ENCODE data around the gene TNFRSF18.

Gene TNFRSF18

GRCh38 chr1:1244192-1244811, 37.9 kb upstream of the TNFRSF18 start:
- no peak overlapping the region for H3K4me3 ChIP-seq (ENCODE audit: low read depth, low read length)
- TF ChIP-seq, protein P1, sequence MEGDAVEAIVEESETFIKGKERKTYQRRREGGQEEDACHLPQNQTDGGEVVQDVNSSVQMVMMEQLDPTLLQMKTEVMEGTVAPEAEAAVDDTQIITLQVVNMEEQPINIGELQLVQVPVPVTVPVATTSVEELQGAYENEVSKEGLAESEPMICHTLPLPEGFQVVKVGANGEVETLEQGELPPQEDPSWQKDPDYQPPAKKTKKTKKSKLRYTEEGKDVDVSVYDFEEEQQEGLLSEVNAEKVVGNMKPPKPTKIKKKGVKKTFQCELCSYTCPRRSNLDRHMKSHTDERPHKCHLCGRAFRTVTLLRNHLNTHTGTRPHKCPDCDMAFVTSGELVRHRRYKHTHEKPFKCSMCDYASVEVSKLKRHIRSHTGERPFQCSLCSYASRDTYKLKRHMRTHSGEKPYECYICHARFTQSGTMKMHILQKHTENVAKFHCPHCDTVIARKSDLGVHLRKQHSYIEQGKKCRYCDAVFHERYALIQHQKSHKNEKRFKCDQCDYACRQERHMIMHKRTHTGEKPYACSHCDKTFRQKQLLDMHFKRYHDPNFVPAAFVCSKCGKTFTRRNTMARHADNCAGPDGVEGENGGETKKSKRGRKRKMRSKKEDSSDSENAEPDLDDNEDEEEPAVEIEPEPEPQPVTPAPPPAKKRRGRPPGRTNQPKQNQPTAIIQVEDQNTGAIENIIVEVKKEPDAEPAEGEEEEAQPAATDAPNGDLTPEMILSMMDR (IDR thresholded peaks at IDR 0.05; ENCODE audit: insufficient read depth, low read depth, low read length, missing control alignments): no peak
- no peak for DNase-seq (ENCODE audit: low read depth)

GRCh38 chr1:1243807-1244191, 37.4 kb upstream of the TNFRSF18 start:
- no peak for DNase-seq (ENCODE audit: low read depth)
- H3K4me3 ChIP-seq (ENCODE audit: low read depth, low read length): no peak overlapping the region
- TF ChIP-seq, protein P1 (IDR thresholded peaks at IDR 0.05; ENCODE audit: insufficient read depth, low read depth, low read length, missing control alignments): no peak

GRCh38 chr1:1243266-1243660, 36.9 kb upstream of the TNFRSF18 start:
- no peak for DNase-seq (ENCODE audit: low read depth)
- TF ChIP-seq, protein P1 (IDR thresholded peaks at IDR 0.05; ENCODE audit: insufficient read depth, low read depth, low read length, missing control alignments): no peak
- no peak overlapping the region for H3K4me3 ChIP-seq (ENCODE audit: low read depth, low read length)

DNA sequence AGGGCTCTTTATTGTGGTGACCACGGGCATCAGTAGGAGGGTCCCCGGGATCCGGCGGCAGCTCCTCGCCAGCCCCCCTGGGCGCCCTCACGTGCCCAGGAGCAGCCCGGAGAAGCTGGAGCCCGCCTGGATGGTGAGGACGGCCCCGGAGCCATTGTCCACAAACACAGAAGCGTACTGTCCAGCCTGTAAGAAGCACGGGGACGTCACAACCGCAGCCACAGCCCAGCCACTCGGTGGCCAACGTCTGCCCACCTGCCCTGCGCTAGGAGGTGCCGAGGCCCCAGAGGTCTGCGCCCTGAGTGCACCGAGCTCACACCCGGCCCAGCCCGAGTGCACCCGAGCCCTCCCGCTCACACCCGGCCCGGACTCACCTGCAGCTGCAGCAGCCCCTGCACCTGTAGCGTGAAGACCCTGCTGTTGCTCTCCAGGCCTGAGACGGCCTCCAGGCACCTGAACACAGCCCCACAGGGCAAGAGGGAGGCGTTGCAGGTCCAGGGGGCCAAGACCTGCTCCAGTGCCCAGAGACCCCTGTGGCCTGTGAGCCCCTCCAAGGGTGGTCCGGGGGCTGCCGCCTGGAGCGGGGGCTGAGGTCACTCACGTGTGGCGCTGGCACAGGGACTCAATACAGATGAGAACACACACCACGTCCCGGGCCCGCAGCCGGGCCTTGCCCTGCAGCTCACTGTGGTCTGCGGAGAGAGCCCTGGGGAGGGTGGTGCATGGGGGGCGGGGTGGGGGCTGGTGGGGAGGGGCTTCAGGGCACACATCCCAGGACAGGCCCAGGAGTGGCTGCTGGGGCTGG, 36.3 kb upstream of the TNFRSF18 start:
- H3K4me3 ChIP-seq (ENCODE audit: low read depth, low read length): no peak overlapping the region
- DNase-seq (ENCODE audit: low read depth): no peak
- TF ChIP-seq, protein P1 (IDR thresholded peaks at IDR 0.05; ENCODE audit: insufficient read depth, low read depth, low read length, missing control alignments): no peak

DNA sequence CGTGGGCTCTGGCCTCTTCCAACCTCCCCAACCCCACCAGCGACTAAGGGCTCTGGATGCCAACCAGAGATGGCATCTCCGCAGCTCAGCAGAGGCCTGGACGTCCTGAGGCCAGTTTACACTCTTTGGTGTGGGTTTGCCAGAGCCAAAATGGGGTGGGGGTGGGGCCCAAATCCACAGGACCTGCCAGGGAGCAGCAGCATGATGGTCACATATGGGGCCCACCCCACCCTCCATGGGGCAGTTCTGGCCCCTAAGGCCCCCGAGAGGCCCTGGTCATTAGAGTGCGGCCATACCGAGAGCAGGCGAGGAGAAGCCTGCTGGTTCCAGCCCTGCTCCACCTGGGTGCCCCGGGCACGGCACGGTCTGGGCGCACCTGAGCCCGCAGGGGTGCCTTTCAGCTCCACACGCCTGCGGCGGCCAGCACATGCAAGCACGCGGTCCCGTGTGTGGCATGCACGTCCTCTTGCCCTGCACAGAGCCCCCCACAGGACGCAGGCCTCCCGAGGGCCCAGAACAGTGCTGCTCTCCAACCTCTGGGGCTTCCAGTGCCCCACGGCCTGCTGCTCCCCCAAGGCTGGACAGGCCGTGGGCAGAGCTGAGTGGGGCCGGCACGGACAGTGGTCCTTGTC, 35.3 kb upstream of the TNFRSF18 start:
- no peak overlapping the region for H3K4me3 ChIP-seq (ENCODE audit: low read depth, low read length)
- DNase-seq (ENCODE audit: low read depth): no peak
- TF ChIP-seq, protein P1 (IDR thresholded peaks at IDR 0.05; ENCODE audit: insufficient read depth, low read depth, low read length, missing control alignments): no peak

- DNase-seq (ENCODE audit: low read depth): no peak
- TF ChIP-seq, protein P1 (IDR thresholded peaks at IDR 0.05; ENCODE audit: insufficient read depth, low read depth, low read length, missing control alignments): no peak
- H3K4me3 ChIP-seq (ENCODE audit: low read depth, low read length): no peak overlapping the region
Observed at GRCh38 chr1:1240822-1241587, 34.6 kb upstream of the TNFRSF18 start.

Data from GM12865 (cell line).